WERI-Rb-1 (cell line): ENCODE data around the gene ALX1.

Source experiments
- DNase-seq: peaks from one replicate; pipeline ENCODE4 v3.0.0-alpha.2; 2020
- H3K27ac ChIP-seq: fragments of 250-450 bp; sonication (Bioruptor Pico); 2 replicates; pipeline ENCODE4 v1.5.1; 2020; ENCODE audit warnings: mild to moderate bottlenecking, moderate library complexity
- H3K27me3 ChIP-seq: fragments of 250-450 bp; sonication (Bioruptor Pico); 2 replicates; pipeline ENCODE4 v1.5.1; 2021; ENCODE audit warnings: mild to moderate bottlenecking, low read depth, moderate library complexity; ENCODE audit not compliant: insufficient read depth, severe bottlenecking
- H3K36me3 ChIP-seq: fragments of 250-450 bp; sonication (Bioruptor Pico); 2 replicates; pipeline ENCODE4 v1.5.1; 2020; ENCODE audit warnings: mild to moderate bottlenecking, moderate library complexity
- H3K4me3 ChIP-seq: 2 replicates; pipeline ENCODE4 v1.5.1; 2011; ENCODE audit warnings: low read depth, mild to moderate bottlenecking, control low read depth, low read length
- H3K9me3 ChIP-seq: fragments of 250-450 bp; sonication (Bioruptor Pico); 2 replicates; pipeline ENCODE4 v1.5.1; 2021; ENCODE audit warnings: mild to moderate bottlenecking, moderate library complexity; ENCODE audit not compliant: severe bottlenecking
- TF ChIP-seq, protein P1 (sequence below): IDR thresholded peaks from 2 replicates; pipeline ENCODE4 v1.5.1; 2011; ENCODE audit warnings: low read depth, mild to moderate bottlenecking, control low read depth, inconsistent platforms, low read length

The ALX1 gene

DNA sequence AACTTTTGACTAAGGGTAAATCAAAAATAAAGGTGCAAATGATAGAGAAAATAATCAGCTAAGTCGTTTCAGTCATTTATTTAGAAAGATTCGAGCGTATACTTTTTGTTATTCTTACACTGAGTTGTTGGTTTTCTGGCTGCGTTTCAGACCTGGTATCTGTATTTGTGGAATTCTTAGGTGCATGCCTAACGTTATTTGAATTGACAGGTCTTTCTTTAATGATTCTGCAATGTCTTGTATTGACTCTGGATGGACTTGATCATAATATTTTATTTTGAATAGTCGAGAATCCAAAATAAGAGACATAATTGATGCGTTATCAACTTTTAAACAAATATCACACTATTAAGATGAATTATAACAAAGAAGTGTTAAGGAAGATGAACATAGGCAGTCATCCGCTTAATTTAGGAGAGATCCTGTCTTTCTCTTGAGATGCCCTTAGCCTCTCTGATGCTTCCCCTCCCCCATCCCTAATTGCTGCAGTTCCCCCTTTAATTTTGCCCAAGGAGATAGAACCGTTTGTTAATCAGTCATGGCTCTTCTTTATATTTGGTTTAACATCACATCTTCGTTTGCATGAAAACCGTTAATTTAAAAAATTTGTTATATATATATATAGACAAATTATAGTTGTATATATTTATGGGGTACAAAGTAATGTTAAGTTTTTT is 1.8 kb downstream of the ALX1 start:
- no peaks in the 10 kb centered on the region for H3K36me3 ChIP-seq
- H3K27ac ChIP-seq: no peak overlapping the region
- TF ChIP-seq, protein P1, sequence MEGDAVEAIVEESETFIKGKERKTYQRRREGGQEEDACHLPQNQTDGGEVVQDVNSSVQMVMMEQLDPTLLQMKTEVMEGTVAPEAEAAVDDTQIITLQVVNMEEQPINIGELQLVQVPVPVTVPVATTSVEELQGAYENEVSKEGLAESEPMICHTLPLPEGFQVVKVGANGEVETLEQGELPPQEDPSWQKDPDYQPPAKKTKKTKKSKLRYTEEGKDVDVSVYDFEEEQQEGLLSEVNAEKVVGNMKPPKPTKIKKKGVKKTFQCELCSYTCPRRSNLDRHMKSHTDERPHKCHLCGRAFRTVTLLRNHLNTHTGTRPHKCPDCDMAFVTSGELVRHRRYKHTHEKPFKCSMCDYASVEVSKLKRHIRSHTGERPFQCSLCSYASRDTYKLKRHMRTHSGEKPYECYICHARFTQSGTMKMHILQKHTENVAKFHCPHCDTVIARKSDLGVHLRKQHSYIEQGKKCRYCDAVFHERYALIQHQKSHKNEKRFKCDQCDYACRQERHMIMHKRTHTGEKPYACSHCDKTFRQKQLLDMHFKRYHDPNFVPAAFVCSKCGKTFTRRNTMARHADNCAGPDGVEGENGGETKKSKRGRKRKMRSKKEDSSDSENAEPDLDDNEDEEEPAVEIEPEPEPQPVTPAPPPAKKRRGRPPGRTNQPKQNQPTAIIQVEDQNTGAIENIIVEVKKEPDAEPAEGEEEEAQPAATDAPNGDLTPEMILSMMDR: no peak
- no peaks in the 10 kb centered on the region for H3K9me3 ChIP-seq
- H3K27me3 ChIP-seq: no peaks in the 10 kb centered on the region
- no peak for DNase-seq
- H3K4me3 ChIP-seq: peak overlapping the region; percentile 63

DNA sequence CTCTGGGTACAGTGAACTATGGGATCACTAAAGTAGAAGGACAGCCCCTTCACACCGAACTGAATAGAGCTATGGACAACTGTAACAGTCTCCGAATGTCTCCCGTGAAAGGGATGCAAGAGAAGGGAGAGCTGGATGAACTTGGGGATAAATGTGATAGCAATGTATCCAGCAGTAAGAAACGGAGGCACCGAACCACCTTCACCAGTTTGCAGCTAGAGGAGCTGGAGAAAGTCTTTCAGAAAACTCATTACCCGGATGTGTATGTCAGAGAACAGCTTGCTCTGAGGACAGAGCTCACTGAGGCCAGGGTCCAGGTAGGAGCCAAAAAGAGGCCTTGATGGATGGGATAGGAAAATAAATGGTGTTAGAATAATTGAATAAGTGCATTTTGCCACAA is 3.5 kb downstream of the ALX1 start:
- Histone ChIP-seq H3K36me3 (no peaks in the 10 kb centered on the region), H3K9me3 (no peaks in the 10 kb centered on the region), H3K27ac (no peak overlapping the region), H3K4me3 (no peak overlapping the region), H3K27me3 (no peaks in the 10 kb centered on the region)
- TF ChIP-seq, protein P1: no peak
- DNase-seq: no peak

- Histone ChIP-seq H3K27ac (no peak overlapping the region), H3K9me3 (no peaks in the 10 kb centered on the region), H3K36me3 (no peaks in the 10 kb centered on the region), H3K4me3 (no peak overlapping the region), H3K27me3 (no peaks in the 10 kb centered on the region)
- TF ChIP-seq, protein P1: no peak
- no peak for DNase-seq
These were observed 16.3 kb downstream of the ALX1 start for GRCh38 chr12:85296362-85296761.

DNA sequence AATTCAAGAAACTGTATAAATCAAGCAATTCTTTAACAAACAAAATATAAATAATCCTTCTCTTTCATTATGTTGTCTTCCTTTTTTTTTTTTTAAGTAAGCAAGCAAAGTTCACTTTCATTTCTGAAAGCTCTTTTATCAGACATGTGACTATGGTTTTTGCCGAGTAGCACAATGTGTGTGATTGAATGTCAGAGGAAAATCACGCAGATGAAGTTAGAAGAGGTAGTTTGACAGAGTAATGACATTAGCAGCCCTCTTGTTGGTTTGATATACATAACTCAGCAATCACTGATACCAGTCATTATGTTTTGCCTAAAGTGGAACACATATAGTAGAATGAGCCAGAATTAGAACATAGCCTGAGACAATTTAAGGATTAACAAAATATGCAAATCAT is 19.0 kb downstream of the ALX1 start:
- no peaks in the 10 kb centered on the region for H3K27me3 ChIP-seq
- no peaks in the 10 kb centered on the region for H3K9me3 ChIP-seq
- no peak overlapping the region for H3K4me3 ChIP-seq
- H3K27ac ChIP-seq: no peak overlapping the region
- no peak for DNase-seq
- no peaks in the 10 kb centered on the region for H3K36me3 ChIP-seq
- TF ChIP-seq, protein P1: no peak

- no peak overlapping the region for H3K27ac ChIP-seq
These were observed 21.0 kb downstream of the ALX1 start for GRCh38 chr12:85301051-85301450.

More at GRCh38 chr12:85301051-85301450, 21.0 kb downstream of the ALX1 start:
- no peaks in the 10 kb centered on the region for H3K36me3 ChIP-seq
- no peak for DNase-seq
- H3K27me3 ChIP-seq: no peaks in the 10 kb centered on the region
- H3K4me3 ChIP-seq: no peak overlapping the region
- TF ChIP-seq, protein P1: no peak
- H3K9me3 ChIP-seq: no peaks in the 10 kb centered on the region
